Activated CD4-positive, alpha-beta T cell treated with anti-CD3 and anti-CD28 coated beads, Interleukin-2, amount 50 U/mL, for 4 hours (primary cell): ENCODE measurements around the gene EXOC4.

Experiments used
- DNase-seq, 2 experiments: peaks; one replicate each; pipeline ENCODE4 v3.0.0-alpha.2; 2020

EXOC4 gene

GRCh38 chr7:133369130-133369529 is 116.3 kb downstream of the EXOC4 start:
- no peak for DNase-seq

DNA sequence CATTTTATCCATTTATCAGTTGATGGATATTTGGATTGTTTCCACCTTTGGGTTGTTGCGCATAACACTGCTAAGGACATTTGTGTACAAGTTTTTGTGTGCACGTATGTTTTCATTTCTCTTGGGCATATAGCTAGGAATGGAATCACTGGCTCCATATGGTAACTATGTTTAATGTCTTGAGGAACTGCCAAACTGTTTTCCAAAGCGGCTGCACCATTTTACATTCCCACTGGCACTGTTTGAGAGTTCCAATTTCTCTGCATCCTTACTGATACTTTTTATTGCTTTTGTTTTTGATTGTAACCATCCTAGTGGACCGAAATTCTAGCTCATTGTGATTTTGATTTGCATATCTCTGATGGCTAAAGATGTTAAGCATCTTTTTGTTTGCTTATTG is 118.7 kb downstream of the EXOC4 start:
- no peak for DNase-seq

DNA sequence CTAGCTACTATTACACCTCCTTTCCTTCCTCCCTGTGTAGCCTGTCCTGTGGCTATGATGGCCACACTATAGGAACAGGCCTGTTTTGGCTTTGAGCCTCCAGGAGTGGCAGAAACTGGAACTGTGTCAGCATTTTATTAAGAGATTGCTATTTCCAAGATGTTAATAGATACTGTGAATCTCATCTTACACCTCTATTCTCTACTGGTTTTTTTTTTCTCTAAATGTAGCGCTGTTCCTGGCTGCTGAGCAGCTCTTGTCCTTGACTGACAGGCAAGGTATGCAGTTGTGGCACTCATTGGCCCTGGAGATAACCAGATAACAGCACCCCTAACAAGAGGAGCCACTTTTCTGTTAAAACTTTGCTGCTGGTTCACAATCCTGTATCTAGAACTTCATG is 119.5 kb downstream of the EXOC4 start:
- DNase-seq, result no peak

DNA sequence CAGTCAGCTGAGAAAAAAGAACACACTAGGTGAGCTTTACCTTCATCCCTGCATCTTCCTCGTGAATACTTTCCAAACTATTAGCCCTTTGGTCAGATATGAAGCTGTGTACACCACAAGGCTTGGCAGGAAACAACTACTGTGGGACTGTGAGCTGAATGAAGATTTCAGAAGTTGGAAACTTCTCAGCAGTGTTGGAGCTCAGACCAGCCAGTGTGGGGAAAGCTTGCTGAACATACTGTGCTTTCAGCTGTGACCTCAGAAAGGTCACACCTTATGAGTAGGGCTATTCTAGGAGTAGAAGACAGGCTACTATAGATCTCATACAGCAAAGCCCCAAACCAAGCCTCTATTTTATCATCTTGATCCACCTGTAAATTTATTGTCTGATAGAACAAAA is 123.6 kb downstream of the EXOC4 start:
- DNase-seq, result no peak

GRCh38 chr7:133381965-133382364 is 129.1 kb downstream of the EXOC4 start:
- no peak for DNase-seq

- no peak for DNase-seq
Observed at GRCh38 chr7:133382775-133383559, 130.1 kb downstream of the EXOC4 start.

DNA sequence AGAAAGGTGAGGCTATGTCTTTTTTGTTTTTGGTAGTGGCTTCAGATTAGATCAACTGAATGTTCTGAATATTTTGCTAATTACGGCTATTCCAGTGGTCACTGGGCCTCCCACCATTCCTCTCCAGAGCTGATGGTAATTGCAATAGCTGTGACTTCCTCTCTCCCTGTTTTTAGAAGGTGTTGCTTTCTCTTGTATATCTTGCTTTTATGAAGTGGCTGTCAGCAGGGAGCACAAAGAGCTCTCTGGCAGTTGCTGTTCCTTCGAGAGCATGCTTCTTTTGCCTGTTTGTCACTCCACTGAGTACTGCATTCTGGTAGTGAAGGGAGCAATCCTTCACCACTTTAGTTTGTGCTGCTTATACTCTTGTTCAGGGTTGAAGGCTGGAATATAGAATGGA is 133.3 kb downstream of the EXOC4 start:
- no peak for DNase-seq

- DNase-seq, result no peak
Observed at GRCh38 chr7:133389727-133390126, 136.8 kb downstream of the EXOC4 start.

GRCh38 chr7:133391206-133391605 is 138.3 kb downstream of the EXOC4 start:
- no peak for DNase-seq

DNA sequence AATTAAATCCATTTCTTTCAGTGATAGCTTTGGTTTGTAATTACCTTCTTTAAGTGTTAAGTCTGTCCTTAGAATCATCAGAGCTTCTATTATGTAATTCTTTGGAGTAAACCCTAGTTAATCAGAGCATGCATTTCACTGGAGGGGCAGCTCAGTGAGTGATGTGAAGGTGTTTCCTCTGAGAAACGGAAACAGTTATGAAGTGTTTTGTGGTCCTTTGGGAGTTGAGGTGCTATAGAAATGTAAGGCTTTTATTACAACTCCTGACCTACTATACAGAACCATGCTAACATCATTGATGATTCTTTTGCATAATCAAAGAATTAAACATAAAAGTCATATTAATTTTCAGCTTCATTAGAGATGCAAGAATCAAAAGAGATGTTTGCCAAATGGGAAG is 141.5 kb downstream of the EXOC4 start:
- no peak for DNase-seq

DNA sequence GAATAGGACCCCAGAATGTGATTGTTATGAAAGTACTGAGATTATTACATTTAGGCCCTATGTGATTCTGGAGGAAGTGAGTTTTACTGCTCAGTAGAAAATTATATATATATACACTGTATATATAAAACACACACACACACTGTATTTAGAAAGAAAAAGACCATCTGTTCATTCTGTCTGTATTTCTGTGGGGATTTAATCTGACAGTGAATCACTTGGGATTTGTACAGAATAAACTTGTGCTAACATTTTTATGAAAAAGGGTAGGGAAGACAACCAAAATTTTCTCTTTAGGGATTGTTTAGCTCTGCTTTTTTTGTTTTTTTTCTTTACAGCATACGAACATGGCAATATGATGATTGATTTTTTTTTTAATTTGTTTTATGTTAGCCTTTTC is 142.7 kb downstream of the EXOC4 start:
- DNase-seq, result no peak

- DNase-seq, result no peak
Observed at GRCh38 chr7:133398506-133398905, 145.6 kb downstream of the EXOC4 start.

GRCh38 chr7:133401225-133401624 is 148.3 kb downstream of the EXOC4 start:
- DNase-seq, result no peak

- DNase-seq, result no peak
Observed at GRCh38 chr7:133408212-133408611, 155.3 kb downstream of the EXOC4 start.

GRCh38 chr7:133409421-133409820 is 156.5 kb downstream of the EXOC4 start:
- DNase-seq, result no peak

GRCh38 chr7:133409966-133410365 is 157.1 kb downstream of the EXOC4 start:
- no peak for DNase-seq

DNA sequence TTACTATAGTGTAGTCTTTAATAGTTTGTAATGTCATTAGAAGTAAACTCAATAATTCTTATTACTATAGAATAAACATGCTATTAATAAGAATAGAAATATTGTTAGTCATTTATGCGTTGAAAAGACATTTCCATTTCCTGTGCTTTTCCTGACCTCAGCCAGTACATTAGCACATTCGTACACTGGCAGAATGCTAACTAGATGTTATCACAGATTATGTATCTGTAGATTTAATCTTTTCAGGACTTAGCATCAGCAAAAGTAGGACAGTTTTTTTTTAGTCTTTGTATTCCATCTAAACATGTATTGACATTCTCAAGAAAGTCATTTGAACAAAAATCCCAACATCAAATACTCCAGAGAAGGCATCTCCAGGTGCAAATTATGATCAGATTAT is 158.5 kb downstream of the EXOC4 start:
- no peak for DNase-seq

GRCh38 chr7:133412942-133413341 is 160.1 kb downstream of the EXOC4 start:
- no peak for DNase-seq

DNA sequence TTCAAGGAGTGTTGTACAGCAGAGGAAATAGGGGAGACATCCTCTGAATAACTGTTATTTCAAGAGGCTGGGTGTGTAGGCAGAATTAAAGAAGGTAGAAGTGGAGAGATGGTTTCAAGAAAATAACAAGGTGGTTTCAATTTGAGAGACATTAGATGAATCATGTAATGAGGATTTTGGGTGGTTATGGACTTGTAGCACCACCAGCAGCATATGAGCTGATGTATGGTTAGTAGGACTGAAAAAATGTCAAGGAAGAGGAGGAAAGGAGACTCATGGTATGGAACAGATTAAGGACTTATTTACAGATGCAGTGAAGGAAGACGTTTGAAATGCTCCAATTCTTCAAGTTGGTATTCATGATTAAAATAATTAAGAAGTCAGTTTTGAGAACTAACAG is 166.2 kb downstream of the EXOC4 start:
- no peak for DNase-seq

DNA sequence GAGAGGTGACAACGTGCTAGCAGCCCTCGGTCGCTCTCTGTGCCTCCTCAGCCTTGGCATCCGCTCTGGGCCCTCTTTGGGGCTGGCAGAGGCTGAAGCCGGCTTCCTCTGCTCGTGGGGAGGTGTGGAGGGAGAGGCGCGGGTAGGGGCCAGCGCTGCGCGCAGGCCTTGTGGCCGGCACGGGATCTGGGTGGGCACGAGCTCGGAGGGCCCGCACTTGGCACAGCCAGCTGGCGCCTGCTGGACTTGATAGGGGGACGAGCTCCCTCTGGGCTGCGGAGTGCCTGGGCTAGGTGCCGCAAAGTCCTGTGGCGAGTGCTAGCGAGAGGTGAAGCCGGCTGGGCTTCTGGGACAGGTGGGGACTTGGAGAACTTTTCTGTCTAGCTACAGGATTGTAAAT is 170.7 kb downstream of the EXOC4 start:
- DNase-seq, result no peak

- no peak for DNase-seq
Observed at GRCh38 chr7:133428326-133428725, 175.4 kb downstream of the EXOC4 start.

DNA sequence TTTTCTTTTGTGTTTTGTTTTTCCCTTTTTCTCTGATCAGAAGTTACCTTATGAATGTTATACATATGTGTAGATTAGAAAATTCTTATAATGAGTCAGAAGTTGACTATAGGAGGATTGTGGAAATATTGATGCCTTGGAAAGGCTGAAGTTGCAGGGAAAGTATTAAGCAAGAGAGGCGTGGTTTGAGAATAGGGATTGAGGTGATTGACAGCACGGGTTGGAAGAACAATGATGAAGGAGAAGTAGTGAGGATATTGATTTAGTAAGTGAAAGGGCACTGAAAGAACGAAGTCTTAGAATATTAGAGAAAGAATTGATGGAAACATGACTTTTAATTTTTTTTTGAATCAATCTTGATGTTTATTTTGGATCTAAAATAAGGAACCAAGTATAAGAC is 176.0 kb downstream of the EXOC4 start:
- DNase-seq, result no peak

GRCh38 chr7:133429371-133429770 is 176.5 kb downstream of the EXOC4 start:
- no peak for DNase-seq

DNA sequence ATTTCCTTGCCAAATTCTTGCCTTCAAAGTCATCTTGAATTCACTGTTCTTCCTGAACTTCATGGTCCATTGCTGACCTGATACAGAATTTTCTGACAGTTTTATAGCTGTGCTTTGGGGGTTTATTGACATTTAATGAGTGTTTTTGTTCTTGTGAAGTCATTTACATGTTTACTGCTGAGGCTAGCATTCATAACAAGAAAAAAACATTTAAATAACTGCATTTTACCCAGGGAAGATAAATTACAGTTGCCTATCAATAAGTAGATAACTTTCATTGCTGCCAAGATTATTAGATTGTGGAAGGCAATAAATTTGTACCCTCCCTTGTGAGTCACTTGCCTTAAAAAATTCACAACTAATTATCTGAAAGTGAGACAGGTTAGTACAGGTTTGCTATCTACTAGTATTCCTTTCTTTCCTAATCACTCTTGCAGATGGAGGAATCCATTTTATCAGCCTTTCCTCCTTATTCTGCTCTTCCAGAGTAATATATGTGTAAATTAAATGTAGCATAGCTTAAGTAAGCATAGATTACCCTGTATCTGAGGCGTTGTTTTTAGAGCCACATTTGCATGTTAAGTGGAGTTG is 178.4 kb downstream of the EXOC4 start:
- no peak for DNase-seq
